Esophagus squamous epithelium (tissue), 5 donors: Measurements from ENCODE around the gene PATL2. TPM values are rescaled to one million over a fixed set of nuclear protein-coding genes. Genes with fewer than 3 reads are reported as not detected.

ENCODE experiments used
- DNase-seq: peaks from one replicate; lab custom pipeline; 2025; lab: John Stamatoyannopoulos, UW
- H3K27ac ChIP-seq, 4 donors: fragments of 200-600 bp; sonication (generic); one replicate each; pipeline ENCODE4 v1.5.1; 2016 to 2019; ENCODE audit warnings: mild to moderate bottlenecking in 1 of 4
- H3K27me3 ChIP-seq, 4 donors: fragments of 200-600 bp; sonication (generic); 1 replicate in 3 of 4; 2 replicates in 1 of 4; pipeline versions ENCODE4 v1.5.1 to v1.6.0; 2017 to 2021; ENCODE audit warnings: antibody characterized with exemption in 1 of 4
- H3K36me3 ChIP-seq, 3 donors: fragments of 200-600 bp; sonication (generic); one replicate each; pipeline ENCODE4 v1.5.1; 2016 to 2019
- H3K4me1 ChIP-seq, 3 donors: fragments of 200-600 bp; sonication (generic); one replicate each; pipeline ENCODE4 v1.5.1; 2017 to 2019
- H3K4me3 ChIP-seq, 4 donors: fragments of 200-600 bp; sonication (generic); 1 replicate in 3 of 4; 2 replicates in 1 of 4; pipeline ENCODE4 v1.5.1; 2016 to 2019; ENCODE audit warnings: mild to moderate bottlenecking in 2 of 4, moderate library complexity in 1 of 4
- H3K9me3 ChIP-seq, 3 donors: fragments of 200-600 bp; sonication (generic); one replicate each; pipeline ENCODE4 v1.5.1; 2016 to 2019
- POLR2A ChIP-seq, 4 donors: fragments of 450-650 bp; IDR thresholded peaks; one replicate each; pipeline ENCODE4 v1.6.1; 2017; ENCODE audit warnings: antibody characterized with exemption in 4 of 4, mild to moderate bottlenecking in 4 of 4, moderate library complexity in 3 of 4
- WGBS, 2 donors: methylation state at CpG; one replicate each; pipeline ENCODE4 v1.1.5; 2018; 5-methylcytosine and 5-hydroxymethylcytosine counted together
- intact Hi-C: fragments of 100-400 bp; cut with DNase I; formaldehyde crosslinking; loops from one replicate; pipeline ENCODE4 v1.15.0; 2022
- total RNA-seq, 4 donors: library from RNA; depleted of rRNA; stranded (reverse); fragments of >200 nt; gene quantifications; one replicate each; pipeline ENCODE4 v1.1.0, GENCODE V29; 2016
- TF ChIP-seq, protein P1 (sequence below), 6 experiments: fragments of 450-650 bp in 4 of 6; fragments of 200-600 bp in 2 of 6; sonication (generic) in 2 of 6; IDR thresholded peaks; one replicate each; pipeline ENCODE4 v1.5.1; 2016 to 2019; ENCODE audit warnings: antibody characterized with exemption in 6 of 6, mild to moderate bottlenecking in 4 of 6, moderate library complexity in 4 of 6
- donor health status: DM: yes; HTN: yes; CAD: no.

Gene PATL2
- total RNA-seq, 4 donors from 2014 or later: 1.3 TPM; not detected in 3

DNA sequence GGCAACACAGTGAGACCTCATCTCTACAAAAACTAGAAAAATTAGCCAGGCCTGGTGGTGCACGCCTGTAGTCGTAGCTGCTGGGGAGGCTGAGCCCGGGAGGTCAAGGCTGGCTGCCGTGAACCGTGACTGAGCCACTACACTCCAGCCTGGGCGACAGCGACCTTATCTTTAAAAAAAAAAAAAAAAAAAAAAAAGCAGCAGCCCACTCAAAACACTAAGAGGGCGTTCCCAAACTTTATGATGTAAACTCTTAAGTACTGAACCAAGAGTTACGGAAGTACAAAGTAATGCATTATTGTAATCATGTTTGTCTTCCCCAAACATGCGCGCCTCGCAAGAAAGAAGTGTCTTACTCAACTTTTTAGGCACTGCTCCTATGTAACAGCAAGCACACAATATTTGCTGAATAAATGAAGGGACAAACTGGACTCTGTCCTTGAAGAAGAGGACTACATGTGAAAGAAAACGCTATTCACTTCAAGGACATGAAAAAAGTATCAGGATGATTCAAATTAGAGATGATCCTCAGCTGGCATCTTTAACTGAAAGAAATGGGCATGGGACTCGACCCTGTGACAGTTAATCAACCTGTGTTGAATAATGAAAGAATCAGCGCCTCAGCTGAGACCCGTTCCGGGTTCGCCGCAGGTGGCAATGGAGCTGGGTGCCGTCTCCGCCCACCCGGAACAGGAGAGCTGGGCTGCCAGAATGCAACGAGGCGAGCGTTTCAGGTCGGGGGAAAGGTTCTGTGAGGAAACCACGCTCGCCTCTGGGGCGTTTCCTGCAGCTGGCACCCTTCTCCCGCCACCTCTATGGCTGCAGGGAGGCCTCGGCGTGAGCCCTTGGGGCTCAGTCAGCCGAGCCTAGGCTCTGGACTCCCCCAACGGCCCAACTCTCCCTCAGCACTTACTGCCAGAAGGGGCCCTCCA, 48.4 kb downstream of the PATL2 start:
- Histone ChIP-seq H3K4me1 (peaks cover 9 to 36% (median 10%) of the 10 kb centered on the region in 3 donors), H3K36me3 (peaks cover 0 to 29% (median 0%) of the 10 kb centered on the region in 3 donors), H3K9me3 (no peaks in the 10 kb centered on the region), H3K27ac (peak overlapping the region; percentile 98 to 100 (median 98)), H3K27me3 (no peaks in the 10 kb centered on the region), H3K4me3 (peak overlapping the region; percentile 96 to 100 (median 100))
- intact Hi-C loops: loop anchor here (10.0 kb wide), 1 partner anchor 72 kb away; the partner anchor contains the start of gene TRIM69
- TF ChIP-seq, protein P1, sequence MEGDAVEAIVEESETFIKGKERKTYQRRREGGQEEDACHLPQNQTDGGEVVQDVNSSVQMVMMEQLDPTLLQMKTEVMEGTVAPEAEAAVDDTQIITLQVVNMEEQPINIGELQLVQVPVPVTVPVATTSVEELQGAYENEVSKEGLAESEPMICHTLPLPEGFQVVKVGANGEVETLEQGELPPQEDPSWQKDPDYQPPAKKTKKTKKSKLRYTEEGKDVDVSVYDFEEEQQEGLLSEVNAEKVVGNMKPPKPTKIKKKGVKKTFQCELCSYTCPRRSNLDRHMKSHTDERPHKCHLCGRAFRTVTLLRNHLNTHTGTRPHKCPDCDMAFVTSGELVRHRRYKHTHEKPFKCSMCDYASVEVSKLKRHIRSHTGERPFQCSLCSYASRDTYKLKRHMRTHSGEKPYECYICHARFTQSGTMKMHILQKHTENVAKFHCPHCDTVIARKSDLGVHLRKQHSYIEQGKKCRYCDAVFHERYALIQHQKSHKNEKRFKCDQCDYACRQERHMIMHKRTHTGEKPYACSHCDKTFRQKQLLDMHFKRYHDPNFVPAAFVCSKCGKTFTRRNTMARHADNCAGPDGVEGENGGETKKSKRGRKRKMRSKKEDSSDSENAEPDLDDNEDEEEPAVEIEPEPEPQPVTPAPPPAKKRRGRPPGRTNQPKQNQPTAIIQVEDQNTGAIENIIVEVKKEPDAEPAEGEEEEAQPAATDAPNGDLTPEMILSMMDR (IDR thresholded peaks at IDR 0.05): no peak
- TF ChIP-seq POLR2A (IDR thresholded peaks at IDR 0.05): peak in 1 of 4 donors; percentile 26
- DNase-seq: peak; percentile 32
- WGBS, 2 donors: 15 to 24% methylated on average over 19 to 25 of the region's 34 CpGs

DNA sequence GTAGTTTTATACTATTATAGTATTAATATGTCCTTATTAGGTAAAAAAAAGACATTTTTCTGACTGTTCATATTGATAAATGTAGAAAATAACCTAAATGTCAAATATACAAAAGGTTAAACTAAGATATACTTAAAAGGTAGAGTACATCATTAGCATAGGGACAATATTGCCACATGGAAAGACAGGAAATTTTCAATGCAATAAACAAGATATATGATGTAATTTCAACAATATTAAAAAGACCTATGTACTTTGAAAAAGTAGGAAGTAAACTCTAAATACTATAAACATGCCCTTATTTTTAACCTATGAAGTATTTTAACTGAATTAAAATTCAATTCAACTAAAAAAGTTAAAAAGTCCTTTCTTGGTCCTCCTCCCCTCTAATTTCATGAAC, 49.5 kb downstream of the PATL2 start:
- no peak for DNase-seq
- no peaks in the 10 kb centered on the region for H3K27me3 ChIP-seq
- H3K9me3 ChIP-seq: no peaks in the 10 kb centered on the region
- TF ChIP-seq POLR2A (IDR thresholded peaks at IDR 0.05): no peak
- TF ChIP-seq, protein P1 (IDR thresholded peaks at IDR 0.05): no peak
- H3K27ac ChIP-seq: peak overlapping the region in 2 of 4 donors; percentile 99 to 100
- peaks cover 9 to 36% (median 10%) of the 10 kb centered on the region in 3 donors for H3K4me1 ChIP-seq
- intact Hi-C loops: loop anchor here (10.0 kb wide), 1 partner anchor 73 kb away; the partner anchor contains the start of gene TRIM69
- H3K36me3 ChIP-seq: peaks cover 0 to 40% (median 2%) of the 10 kb centered on the region in 3 donors
- H3K4me3 ChIP-seq: no peak overlapping the region

DNA sequence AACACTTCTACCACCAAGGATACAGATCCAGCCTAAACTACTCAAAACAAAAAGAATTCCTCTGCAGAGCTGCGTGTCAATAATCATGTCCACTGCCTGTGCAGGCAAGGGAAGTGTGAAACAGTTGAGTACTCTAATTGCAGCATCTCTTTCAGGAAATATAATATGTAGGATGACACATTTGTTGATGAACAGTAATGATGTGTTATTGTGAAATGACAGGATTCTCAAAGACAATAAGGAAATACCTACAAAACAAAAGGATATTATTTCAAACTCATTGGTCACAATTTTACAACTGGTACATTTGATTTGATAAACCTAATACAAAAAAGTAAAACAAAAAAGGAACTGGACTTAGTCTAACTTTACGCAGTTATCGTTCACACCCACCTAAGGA, 52.1 kb downstream of the PATL2 start:
- Histone ChIP-seq H3K36me3 (peaks cover 2 to 65% (median 6%) of the 10 kb centered on the region in 3 donors), H3K27ac (no peak overlapping the region), H3K4me3 (no peak overlapping the region), H3K4me1 (peaks cover 9 to 31% (median 10%) of the 10 kb centered on the region in 3 donors), H3K9me3 (no peaks in the 10 kb centered on the region), H3K27me3 (no peaks in the 10 kb centered on the region)
- TF ChIP-seq POLR2A (IDR thresholded peaks at IDR 0.05): no peak
- TF ChIP-seq, protein P1 (IDR thresholded peaks at IDR 0.05): no peak
- WGBS, 2 donors: 93 to 97% methylated on average over 3 of the region's 3 CpGs
- DNase-seq: no peak
- intact Hi-C loops: no loop called here

DNA sequence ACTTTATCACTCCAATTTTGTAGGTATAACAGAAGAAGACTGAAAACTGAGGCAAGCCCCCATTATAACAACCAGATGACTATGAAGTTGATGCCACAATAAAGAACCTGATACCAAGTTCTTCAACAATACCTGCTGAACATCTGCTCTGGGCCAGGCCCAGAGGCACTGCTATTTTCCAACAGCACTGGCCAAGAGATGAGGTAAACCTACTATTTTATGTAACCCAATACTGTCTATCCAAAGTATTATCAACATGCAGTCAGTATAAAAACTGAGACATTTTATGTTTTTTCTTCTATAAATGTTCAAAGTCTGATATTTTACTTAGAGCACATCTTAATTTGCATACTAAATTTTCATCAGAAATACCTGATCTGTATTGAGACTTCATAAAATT, 53.7 kb downstream of the PATL2 start:
- no peak for DNase-seq
- intact Hi-C loops: no loop called here
- Histone ChIP-seq H3K9me3 (no peaks in the 10 kb centered on the region), H3K27ac (no peak overlapping the region), H3K27me3 (no peaks in the 10 kb centered on the region), H3K36me3 (peaks cover 2 to 82% (median 8%) of the 10 kb centered on the region in 3 donors), H3K4me3 (no peak overlapping the region), H3K4me1 (peaks cover 8 to 22% (median 9%) of the 10 kb centered on the region in 3 donors)
- TF ChIP-seq, protein P1 (IDR thresholded peaks at IDR 0.05): no peak
- TF ChIP-seq POLR2A (IDR thresholded peaks at IDR 0.05): no peak

DNA sequence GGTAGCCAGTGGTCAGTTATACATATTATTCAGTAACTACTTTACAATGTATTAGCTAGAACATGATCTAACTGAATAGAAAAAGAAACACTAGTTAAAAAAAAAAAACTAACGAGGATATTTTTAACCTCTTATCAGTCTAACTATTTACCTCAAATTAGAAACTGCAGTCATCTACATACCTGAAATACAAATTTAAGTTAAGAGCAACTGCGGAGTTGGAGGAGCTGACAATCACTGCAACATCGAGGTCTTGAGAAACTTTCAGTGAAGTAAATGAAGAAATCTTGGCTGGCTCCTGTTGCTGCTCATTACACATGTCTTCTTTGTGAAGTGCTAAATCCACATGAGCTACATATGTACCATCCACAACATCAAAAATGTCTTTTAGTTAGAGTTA, 54.2 kb downstream of the PATL2 start:
- no peaks in the 10 kb centered on the region for H3K9me3 ChIP-seq
- DNase-seq: no peak
- TF ChIP-seq, protein P1 (IDR thresholded peaks at IDR 0.05): no peak
- peaks cover 4 to 17% (median 5%) of the 10 kb centered on the region in 3 donors for H3K4me1 ChIP-seq
- no peak overlapping the region for H3K27ac ChIP-seq
- no peak overlapping the region for H3K4me3 ChIP-seq
- intact Hi-C loops: no loop called here
- no peaks in the 10 kb centered on the region for H3K27me3 ChIP-seq
- peaks cover 2 to 87% (median 8%) of the 10 kb centered on the region in 3 donors for H3K36me3 ChIP-seq
- 93 to 97% methylated on average over 3 of the region's 3 CpGs for WGBS, 2 donors
